PFSK-1 (cell line): ENCODE results near the gene PRKAA1.

ENCODE experiments used
- FOXP2 ChIP-seq: optimal IDR thresholded peaks from 2 replicates; pipeline ENCODE3; 2011; ENCODE audit warnings: borderline replicate concordance, control low read depth, inconsistent platforms; ENCODE audit not compliant: insufficient read depth; ENCODE audit errors: extremely low read length, extremely low read depth
- POLR2AphosphoS5 ChIP-seq: IDR thresholded peaks from 2 replicates; pipeline ENCODE4 v1.6.1; 2012; ENCODE audit warnings: low read depth, mild to moderate bottlenecking, control low read depth, low read length, moderate library complexity
- REST ChIP-seq, 2 experiments: IDR thresholded peaks; 2 replicates each; pipeline versions ENCODE4 v1.6.1 to v1.8.0; 2011 to 2012; ENCODE audit warnings: low read depth in 2 of 2, low read length in 2 of 2, control low read depth in 1 of 2, inconsistent platforms in 1 of 2, mild to moderate bottlenecking in 1 of 2, moderate library complexity in 1 of 2; ENCODE audit not compliant: insufficient read depth in 1 of 2
- SIN3A ChIP-seq: IDR thresholded peaks from 2 replicates; pipeline ENCODE4 v1.6.1; 2012; ENCODE audit warnings: mild to moderate bottlenecking, low read length, moderate library complexity, borderline replicate concordance; ENCODE audit not compliant: insufficient read depth
- TAF1 ChIP-seq: IDR thresholded peaks from 2 replicates; pipeline ENCODE4 v1.6.1; 2012; ENCODE audit warnings: low read length, control low read depth, borderline replicate concordance; ENCODE audit not compliant: insufficient read depth

Gene PRKAA1

DNA sequence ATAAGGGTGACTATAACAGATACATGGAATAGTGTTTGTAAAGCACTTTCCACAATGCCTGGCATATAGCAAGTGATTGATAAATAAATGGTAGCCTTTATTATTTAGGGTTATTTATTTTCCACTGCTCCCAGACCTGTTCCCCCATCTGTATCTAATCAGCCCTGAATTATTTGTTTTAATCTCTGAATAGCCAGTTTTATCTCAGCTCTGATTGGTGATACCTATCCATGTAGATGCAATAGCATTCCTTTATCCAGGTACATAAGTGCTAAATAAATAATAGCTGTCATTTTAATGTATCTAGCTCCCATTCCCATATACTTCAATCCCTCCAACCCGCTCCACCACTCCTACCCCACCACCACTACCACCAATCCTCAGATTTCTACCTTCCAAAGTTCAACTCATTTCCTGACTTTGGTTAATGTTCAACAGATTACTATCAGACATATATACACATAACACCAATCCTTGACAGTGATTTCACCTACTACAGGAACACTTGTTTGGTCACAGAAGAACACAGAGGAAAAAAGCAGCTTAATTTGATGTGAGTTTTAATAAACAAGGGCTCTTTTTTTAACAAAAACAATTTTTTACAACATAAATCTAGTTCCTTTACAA is 14.0 kb downstream of the PRKAA1 start:
- no peak for TF ChIP-seq REST (IDR thresholded peaks at IDR 0.05; ENCODE audit: insufficient read depth in 1 of 2, low read depth in 2 of 2, low read length in 2 of 2)
- TF ChIP-seq SIN3A = no peak
- no peak for TF ChIP-seq TAF1
- TF ChIP-seq FOXP2 = no peak
- TF ChIP-seq POLR2AphosphoS5 = no peak

DNA sequence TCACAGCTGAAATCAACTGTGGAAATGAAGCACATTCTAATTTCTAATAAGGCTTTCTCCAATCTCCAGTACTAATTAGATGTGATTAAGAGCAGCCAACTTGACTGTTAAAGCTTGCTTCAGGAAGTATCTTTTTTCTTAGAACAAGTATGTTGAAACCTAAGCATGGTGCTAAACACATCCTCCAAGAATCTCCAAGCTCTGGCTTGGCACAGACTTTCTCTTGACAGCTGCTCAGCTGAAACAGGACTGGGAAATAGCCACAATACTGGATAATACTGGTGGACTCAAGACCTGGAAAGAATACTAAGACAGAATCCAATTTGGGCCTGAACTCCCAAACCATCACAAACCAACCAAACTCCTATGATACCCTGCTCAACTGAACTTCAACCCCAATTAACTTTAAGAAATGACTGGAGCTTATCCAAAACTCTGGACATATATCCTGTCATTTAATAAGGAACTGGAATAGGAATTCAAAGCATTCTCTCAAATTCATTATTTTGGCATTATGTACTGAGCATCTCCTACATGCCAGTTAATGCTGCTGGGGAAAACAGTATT is 16.2 kb downstream of the PRKAA1 start:
- TF ChIP-seq POLR2AphosphoS5 (no peak), REST (IDR thresholded peaks at IDR 0.05; ENCODE audit: insufficient read depth in 1 of 2, low read depth in 2 of 2, low read length in 2 of 2) (no peak), SIN3A (no peak), TAF1 (no peak), FOXP2 (no peak)

DNA sequence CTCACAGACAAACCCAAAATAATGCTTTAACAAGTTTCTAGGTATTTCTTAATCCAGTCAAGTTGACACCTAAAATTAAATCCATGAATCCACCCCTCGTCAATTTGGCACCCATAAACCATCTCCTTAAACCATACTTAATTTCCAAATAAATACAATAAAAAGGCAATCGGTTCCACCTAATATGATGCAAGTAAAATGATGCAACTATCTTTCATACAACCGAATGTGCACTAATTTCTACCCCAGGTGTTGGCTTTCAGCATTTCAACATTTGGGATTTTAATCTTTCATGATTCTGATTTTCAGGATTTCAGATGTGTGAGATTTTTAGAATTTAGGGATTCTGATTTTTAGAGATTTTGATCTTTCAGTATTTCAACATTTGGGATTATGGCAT is 17.3 kb downstream of the PRKAA1 start:
- TF ChIP-seq TAF1 (no peak), FOXP2 (no peak), POLR2AphosphoS5 (no peak), REST (IDR thresholded peaks at IDR 0.05; ENCODE audit: insufficient read depth in 1 of 2, low read depth in 2 of 2, low read length in 2 of 2) (no peak), SIN3A (no peak)

GRCh38 chr5:40780199-40780598 is 18.0 kb downstream of the PRKAA1 start:
- TF ChIP-seq POLR2AphosphoS5 (no peak), REST (IDR thresholded peaks at IDR 0.05; ENCODE audit: insufficient read depth in 1 of 2, low read depth in 2 of 2, low read length in 2 of 2) (no peak), FOXP2 (no peak), SIN3A (no peak)

- TF ChIP-seq TAF1 (no peak), POLR2AphosphoS5 (no peak), SIN3A (no peak), REST (IDR thresholded peaks at IDR 0.05; ENCODE audit: insufficient read depth in 1 of 2, low read depth in 2 of 2, low read length in 2 of 2) (no peak), FOXP2 (no peak)
Measured at GRCh38 chr5:40779561-40779960, 18.6 kb downstream of the PRKAA1 start.
